DND-41 (cell line): ENCODE data around the gene CELSR1.

Experiments used
- ATAC-seq: fragments of 200-7000 bp; cut with Tn5 transposase; 3 replicates; pipeline ENCODE4 v1.9.1; 2021; ENCODE audit warnings: low read depth; ENCODE audit not compliant: insufficient read depth
- DNase-seq: peaks from one replicate; pipeline ENCODE4 v3.0.0-alpha.2; 2020
- H2AFZ ChIP-seq: 2 replicates; pipeline ENCODE4 v1.6.0; 2012; ENCODE audit warnings: low read depth, low read length
- H3K27ac ChIP-seq: 2 replicates; pipeline ENCODE4 v1.5.1; 2012; ENCODE audit warnings: low read length, inconsistent platforms
- H3K27me3 ChIP-seq: fragments of 200-600 bp; sonication (generic); 2 replicates; pipeline ENCODE4 v1.6.0; 2012; ENCODE audit warnings: low read length, mild to moderate bottlenecking, inconsistent platforms; ENCODE audit not compliant: insufficient read depth, poor library complexity
- H3K36me3 ChIP-seq: 2 replicates; pipeline ENCODE4 v1.5.1; 2012; ENCODE audit warnings: low read length, inconsistent platforms; ENCODE audit not compliant: insufficient read depth
- H3K4me1 ChIP-seq: 2 replicates; pipeline ENCODE4 v1.5.1; 2012; ENCODE audit warnings: mild to moderate bottlenecking, low read length; ENCODE audit not compliant: insufficient read depth
- H3K4me2 ChIP-seq: 2 replicates; pipeline ENCODE4 v1.6.0; 2012; ENCODE audit warnings: mild to moderate bottlenecking, moderate library complexity, low read length, inconsistent platforms; ENCODE audit not compliant: insufficient read depth
- H3K4me3 ChIP-seq, 2 experiments: fragments of 200-600 bp in 1 of 2; shearing (Covaris generic) in 1 of 2; 2 replicates each; pipeline ENCODE4 v1.5.1; 2012 to 2016; ENCODE audit warnings: inconsistent platforms in 2 of 2, low read length in 2 of 2, mild to moderate bottlenecking in 2 of 2, low read depth in 1 of 2, moderate library complexity in 1 of 2
- H3K79me2 ChIP-seq: 2 replicates; pipeline ENCODE4 v1.6.0; 2012; ENCODE audit warnings: low read length, inconsistent platforms; ENCODE audit not compliant: insufficient read depth
- H3K9ac ChIP-seq: 2 replicates; pipeline ENCODE4 v1.6.0; 2012; ENCODE audit warnings: low read depth, mild to moderate bottlenecking, inconsistent platforms, low read length, moderate library complexity
- H3K9me3 ChIP-seq: 2 replicates; pipeline ENCODE4 v1.5.1; 2012; ENCODE audit warnings: low read length, moderate library complexity, mild to moderate bottlenecking, inconsistent platforms; ENCODE audit not compliant: insufficient read depth, severe bottlenecking
- H4K20me1 ChIP-seq: 2 replicates; pipeline ENCODE4 v1.6.0; 2012; ENCODE audit warnings: low read length; ENCODE audit not compliant: insufficient read depth
- CTCF ChIP-seq: IDR thresholded peaks from 2 replicates; pipeline ENCODE4 v1.5.1; 2012; ENCODE audit warnings: borderline replicate concordance, low read length, moderate library complexity, mild to moderate bottlenecking; ENCODE audit not compliant: poor library complexity, severe bottlenecking; ENCODE audit errors: extremely low read depth
- EZH2 ChIP-seq: IDR thresholded peaks from 3 replicates; pipeline ENCODE4 v1.6.1; 2012; ENCODE audit warnings: borderline replicate concordance, low read depth, mild to moderate bottlenecking, moderate library complexity, low read length, inconsistent platforms; ENCODE audit not compliant: severe bottlenecking

CELSR1 gene

DNA sequence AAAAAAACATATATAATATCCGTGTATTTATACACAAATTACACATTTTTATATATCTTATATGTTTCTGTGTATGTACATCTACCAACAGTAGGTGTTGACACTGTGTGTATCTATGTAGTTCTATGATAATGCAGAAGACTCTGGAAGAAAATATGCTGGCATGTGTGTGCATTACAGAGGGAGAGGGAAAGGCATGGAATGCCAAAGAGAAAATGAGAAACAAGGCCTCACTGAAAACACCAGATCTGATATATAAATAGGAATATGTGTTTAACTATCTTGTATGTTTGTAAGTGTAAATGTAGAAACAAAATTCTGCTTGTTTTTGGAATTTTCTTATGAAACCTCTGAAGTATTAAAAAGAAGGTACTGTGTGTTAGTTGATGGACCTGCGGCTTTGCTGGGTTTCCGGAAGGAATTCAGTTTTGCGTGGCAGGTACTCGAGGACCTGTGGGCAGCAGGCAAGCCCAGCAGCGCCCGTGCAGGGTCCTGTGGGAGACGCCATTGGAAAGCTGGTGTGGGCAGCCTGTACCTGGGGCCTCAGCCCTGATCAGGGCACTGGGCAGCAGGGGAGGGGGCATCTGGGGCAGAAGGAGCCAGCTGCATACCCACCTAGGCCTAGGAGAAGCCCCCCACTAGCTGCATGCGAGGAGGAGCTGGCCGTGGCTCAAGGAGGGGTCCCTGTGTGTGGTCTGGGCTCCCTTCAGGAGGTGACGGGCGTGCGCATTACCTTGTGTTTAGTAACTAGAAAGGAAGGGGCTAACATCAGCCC lies 209.5 kb downstream of the CELSR1 start:
- DNase-seq (no peak), ATAC-seq (no peak)
- H3K4me3 ChIP-seq = no peak overlapping the region
- no peaks in the 10 kb centered on the region for H3K27me3 ChIP-seq
- no peaks in the 10 kb centered on the region for H3K4me1 ChIP-seq
- no peak overlapping the region for H3K27ac ChIP-seq
- peaks cover 17% of the 10 kb centered on the region; the same call in 1 of the 2 replicates for H4K20me1 ChIP-seq
- TF ChIP-seq EZH2 (no peak), CTCF (no peak)
- H3K4me2 ChIP-seq = no peak overlapping the region
- peaks cover 23% of the 10 kb centered on the region for H3K79me2 ChIP-seq
- H3K36me3 ChIP-seq = peaks cover 99% of the 10 kb centered on the region
- no peaks in the 10 kb centered on the region for H3K9me3 ChIP-seq
- no peak overlapping the region for H3K9ac ChIP-seq
- no peak overlapping the region for H2AFZ ChIP-seq

DNA sequence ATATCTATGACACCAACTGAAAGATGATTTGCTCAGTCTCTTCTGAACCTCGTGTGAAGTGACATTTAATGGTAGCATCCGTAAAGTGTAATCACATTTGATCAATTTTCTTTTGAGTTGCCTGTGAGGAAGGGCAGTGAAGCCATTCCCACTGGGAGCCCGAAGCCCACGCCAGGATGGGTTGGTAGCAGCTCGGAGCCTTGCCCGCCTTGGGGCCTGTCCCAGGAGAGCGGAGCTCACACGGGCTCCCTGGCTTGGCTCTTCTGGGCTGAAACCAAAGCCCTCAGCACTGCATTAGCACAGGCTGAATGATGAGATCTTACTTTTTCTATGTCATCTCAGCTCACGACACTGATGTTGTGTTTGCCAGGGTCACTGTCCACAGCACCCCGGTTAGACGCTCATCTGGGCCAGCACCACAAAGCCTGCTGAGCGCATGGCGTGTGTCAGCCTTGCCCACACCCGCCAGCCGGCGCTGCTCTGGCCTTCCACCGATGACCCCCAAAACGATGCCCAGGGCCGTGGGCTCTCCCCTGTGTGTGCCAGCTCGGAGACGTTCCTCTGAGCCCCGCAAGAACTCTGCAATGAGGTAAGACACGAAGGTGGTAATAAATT lies 211.2 kb downstream of the CELSR1 start:
- Histone ChIP-seq H3K4me2 (no peak overlapping the region), H3K9me3 (no peaks in the 10 kb centered on the region), H2AFZ (no peak overlapping the region), H3K4me1 (no peaks in the 10 kb centered on the region), H4K20me1 (peaks cover 28% of the 10 kb centered on the region), H3K4me3 (no peak overlapping the region), H3K36me3 (peaks cover 95% of the 10 kb centered on the region), H3K79me2 (peaks cover 34% of the 10 kb centered on the region), H3K9ac (no peak overlapping the region), H3K27me3 (no peaks in the 10 kb centered on the region), H3K27ac (no peak overlapping the region)
- ATAC-seq = no peak
- no peak for TF ChIP-seq CTCF
- TF ChIP-seq EZH2 = no peak
- no peak for DNase-seq

GRCh38 chr22:46323162-46323561 lies 214.3 kb downstream of the CELSR1 start:
- Histone ChIP-seq H3K4me3 (no peak overlapping the region), H3K27ac (no peak overlapping the region), H4K20me1 (peaks cover 54% of the 10 kb centered on the region), H3K27me3 (no peaks in the 10 kb centered on the region), H3K4me2 (no peak overlapping the region), H3K36me3 (peaks cover 95% of the 10 kb centered on the region), H2AFZ (no peak overlapping the region), H3K9ac (no peak overlapping the region), H3K79me2 (peaks cover 63% of the 10 kb centered on the region), H3K4me1 (no peaks in the 10 kb centered on the region), H3K9me3 (no peaks in the 10 kb centered on the region)
- ATAC-seq (no peak), DNase-seq (no peak)
- TF ChIP-seq CTCF (no peak), EZH2 (no peak)
